Superior temporal gyrus (tissue), 1 donor: ENCODE data around the gene HTRA3.

Source experiments
- DNase-seq: peaks from one replicate; pipeline ENCODE4 v3.0.0-alpha.2; 2016; ENCODE audit errors: extremely low spot score

Gene HTRA3

GRCh38 chr4:8269535-8270417 is at the start of gene HTRA3:
HTRA3 (plus strand) TSS chr4:8269754; CDS start chr4:8269969, 215 bp downstream.
- DNase-seq, result no peak

DNA sequence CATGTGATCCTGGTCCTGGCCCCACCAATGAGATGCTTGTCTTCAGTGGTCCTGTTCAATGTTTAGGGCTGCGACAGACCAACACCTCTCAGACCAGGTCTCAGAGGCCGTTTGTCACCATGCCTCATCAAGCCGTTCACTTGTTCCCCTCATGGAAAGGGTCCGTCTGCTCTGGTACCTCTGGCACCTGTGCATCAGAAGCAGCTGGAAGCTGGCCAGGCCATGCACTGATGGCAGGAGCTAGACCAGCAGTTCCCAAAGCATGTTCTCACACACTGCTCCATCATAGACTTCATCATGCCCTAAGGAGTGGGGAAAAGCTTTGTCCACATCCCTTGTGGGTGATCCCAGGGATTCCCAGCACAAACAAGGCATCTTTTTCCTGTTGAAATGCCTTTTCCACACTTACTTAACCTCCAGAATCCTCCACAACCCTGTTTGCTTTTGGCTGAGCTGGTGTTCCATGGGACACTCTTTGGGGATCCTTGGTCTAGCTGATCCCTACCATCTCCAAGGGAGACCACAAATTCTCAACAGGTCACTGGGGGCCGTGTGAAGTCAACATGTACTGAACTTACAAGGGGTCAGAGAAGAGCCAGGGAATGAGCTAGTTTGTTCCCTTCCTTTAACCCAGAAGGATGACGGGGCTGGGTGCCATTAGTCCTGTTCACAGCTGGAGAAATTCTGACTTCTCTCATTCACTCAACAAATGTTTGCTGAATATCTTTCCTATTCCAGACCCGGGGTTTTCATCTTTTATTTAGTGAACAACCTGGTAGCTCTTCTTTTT is 48.7 kb upstream of the HTRA3 start:
- DNase-seq, result no peak

DNA sequence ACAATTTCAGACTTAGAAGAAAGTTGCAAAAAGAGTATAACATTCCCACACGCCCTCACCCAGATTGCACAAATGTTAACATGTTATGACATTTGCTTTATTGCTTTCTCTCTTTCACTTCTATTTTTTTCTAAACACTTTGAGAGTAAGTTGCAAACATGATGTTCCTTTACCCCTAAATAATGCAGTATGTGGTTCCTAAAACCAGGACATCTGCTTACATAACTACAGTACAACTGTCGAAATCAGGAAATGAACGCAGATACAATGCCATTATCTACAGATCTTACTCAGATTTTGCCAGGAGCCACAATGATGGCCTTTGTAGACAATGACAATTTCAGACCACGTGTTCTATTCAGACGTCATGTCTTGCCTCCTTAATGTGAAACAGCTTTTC is 48.1 kb upstream of the HTRA3 start:
- peak; percentile 80 for DNase-seq

- no peak for DNase-seq
These were observed 47.6 kb upstream of the HTRA3 start for GRCh38 chr4:8221985-8222384.

DNA sequence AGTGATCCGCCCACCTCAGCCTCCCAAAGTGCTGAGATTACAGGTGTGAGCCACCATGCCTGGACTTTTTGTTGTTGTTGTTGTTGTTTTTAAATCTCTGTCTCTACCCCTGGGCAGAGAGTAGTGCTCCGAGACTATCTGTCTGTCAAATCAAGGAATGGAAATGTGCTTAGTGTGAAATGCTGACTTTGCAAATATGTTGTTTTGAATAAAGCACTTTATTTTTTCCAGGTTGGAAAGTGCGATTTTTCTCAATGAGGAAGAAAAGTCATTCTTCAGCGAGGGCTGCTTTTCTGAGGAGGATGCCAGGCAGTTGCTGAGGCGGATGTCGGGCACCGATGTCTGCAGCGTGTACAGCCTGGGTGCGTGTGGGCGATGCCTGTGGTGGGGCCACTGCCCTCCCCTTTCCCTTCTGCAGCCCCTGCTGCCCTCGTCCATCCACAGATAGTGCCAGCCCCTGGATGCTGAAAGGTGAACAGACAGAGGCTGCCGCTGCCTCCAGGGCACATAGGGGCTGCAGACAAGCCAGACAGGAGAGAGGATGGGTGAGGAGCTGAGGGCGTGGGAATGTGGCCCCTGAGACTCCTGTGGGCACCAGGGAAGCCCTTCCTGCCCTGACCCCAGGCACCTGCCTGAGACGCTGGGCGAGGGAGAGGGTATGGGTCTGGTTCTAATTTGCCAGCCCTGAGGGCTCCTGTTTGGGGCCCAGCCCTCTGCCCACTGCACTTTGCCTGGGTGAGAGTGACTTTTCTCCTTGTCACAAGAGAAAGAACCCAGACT is 46.8 kb upstream of the HTRA3 start:
- DNase-seq, result no peak

- DNase-seq, result no peak
These were observed 45.1 kb upstream of the HTRA3 start for GRCh38 chr4:8224267-8224974.

DNA sequence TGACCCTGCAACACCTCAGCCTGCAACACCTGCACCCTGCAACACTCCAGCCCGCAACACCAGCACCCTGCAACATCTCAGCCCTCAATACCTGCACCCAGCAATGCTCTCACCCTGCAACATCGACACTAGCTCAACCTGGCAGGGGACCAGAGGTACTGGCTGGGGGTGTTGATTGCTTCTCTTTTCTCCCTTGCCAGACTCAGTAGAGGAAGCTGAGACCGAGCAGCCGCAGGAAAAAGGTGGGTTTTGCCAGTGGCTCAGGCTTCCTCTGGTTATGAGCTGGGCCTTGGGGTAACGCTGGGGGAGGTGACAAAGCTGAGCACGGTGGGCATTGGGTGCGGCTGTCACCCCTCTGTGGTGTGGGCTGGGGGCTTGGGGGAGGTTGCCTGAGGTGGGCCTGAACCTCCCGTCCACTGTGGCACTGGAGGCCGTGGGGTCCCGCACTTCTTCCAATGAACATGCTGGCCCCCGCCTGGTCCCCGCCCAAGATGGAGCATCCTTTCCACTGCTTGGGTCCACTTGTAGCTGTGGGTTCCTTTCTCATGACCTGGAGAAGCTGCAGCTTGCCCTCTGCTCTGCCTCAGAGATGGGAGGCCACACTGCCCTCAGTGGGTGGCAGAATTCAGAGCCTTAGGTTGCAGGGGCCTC is 44.5 kb upstream of the HTRA3 start:
- DNase-seq, result no peak

DNA sequence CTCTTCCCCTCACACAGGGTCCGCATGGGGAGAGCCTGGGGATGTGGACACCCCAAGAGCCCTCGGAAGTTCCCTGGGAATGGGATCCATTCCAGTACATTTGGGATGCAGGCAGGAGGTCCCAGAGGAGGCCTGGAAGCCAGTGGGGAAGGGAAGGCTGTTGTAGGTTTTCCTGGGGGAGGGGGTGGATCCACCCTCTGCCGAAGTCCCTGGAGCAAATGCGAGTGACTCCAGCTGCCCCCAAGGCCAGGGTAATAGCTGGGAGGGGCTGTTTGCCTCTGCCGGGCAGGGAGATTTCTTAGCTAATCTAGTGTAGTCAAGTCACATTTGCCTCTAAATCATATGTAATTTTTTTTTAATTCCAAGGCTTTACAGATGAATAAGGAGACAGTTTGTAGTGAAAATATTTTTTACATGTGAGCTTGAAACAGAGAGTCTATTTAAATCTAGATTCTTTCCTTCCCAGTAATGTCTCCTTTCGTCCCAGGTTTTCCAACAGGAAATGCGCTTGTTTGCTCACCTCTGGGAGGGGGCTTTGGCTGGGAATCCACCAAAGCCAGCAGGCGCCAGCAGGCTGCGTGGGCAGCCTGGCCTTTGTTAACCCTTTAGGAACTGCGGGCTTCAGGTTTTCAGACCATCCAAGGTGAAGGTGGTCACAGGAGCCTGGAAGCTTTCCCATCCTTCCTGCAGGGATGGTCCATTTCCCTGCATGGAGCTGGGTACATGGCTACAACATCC is 43.7 kb upstream of the HTRA3 start:
- DNase-seq, result no peak

- no peak for DNase-seq
These were observed 42.3 kb upstream of the HTRA3 start for GRCh38 chr4:8227201-8227770.

DNA sequence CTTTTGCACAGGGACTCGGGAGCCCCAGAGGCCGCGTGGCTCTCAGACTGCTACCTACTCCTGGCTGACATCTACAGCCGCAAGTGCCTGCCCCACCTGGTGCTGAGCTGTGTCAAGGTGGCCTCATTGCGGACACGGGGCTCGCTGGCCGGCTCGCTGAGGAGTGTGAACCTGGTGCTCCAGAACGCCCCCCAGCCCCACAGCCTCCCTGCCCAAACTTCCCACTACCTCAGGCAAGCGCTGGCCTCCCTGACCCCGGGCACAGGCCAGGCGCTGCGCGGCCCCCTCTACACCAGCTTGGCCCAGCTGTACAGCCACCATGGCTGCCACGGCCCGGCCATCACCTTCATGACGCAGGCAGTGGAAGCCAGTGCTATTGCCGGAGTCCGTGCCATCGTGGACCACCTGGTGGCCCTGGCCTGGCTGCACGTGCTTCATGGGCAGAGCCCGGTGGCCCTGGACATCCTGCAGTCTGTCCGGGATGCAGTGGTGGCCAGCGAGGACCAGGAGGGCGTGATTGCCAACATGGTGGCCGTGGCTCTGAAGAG is 41.7 kb upstream of the HTRA3 start:
- no peak for DNase-seq

- peak; percentile 35 for DNase-seq
These were observed 41.0 kb upstream of the HTRA3 start for GRCh38 chr4:8228319-8229250.

DNA sequence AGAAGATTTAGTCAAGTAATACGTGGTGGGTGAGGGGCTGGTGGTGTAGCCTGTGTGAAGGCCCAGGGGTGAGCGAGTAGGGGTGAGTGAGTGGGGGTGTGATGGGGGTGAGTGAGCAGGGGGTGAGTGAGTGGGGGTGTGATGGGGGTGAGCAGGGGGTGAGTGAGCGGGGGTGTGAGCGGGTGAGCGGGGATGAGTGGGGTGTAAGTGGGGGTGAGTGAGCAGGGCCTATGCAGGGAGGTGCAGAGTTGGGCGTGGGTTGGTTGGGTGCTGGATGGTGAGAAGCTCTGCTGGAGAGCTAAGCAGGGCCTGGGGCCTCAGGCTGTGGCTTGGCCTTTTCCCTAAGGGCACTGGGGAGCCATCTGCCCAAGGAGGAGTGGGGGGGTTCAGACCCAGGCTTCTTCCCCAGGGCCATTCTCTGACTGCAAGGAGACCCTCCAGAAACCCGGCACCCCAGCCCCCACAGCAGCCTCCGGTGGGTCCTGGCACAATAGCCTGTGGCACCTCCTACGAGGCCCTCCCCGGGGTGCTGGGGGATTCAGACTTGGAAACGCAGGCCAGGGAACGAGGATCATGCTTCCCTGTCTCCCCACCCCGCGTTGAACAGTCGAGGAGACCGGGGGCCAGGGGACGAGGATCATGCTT is 40.1 kb upstream of the HTRA3 start:
- DNase-seq, result no peak

- DNase-seq, result no peak
These were observed 39.5 kb upstream of the HTRA3 start for GRCh38 chr4:8230033-8230432.

DNA sequence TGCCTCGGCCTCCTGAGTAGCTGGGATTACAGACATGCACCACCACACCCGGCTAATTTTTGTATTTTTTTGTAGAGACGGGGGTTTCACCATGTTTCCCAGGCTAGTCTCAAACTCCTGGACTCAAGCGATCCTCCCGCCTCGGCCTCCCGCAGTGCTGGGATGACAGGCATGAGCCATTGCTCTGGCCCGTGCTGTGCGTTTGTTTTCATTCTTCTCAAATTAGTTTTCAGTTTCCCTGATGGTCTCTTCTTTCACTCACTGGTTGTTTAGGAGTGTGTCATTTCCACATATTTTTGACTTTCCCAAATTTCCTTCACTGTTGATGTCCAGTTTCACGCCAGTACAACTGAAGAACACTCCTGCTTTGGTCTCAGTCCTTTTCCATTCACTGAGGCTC is 38.7 kb upstream of the HTRA3 start:
- no peak for DNase-seq

DNA sequence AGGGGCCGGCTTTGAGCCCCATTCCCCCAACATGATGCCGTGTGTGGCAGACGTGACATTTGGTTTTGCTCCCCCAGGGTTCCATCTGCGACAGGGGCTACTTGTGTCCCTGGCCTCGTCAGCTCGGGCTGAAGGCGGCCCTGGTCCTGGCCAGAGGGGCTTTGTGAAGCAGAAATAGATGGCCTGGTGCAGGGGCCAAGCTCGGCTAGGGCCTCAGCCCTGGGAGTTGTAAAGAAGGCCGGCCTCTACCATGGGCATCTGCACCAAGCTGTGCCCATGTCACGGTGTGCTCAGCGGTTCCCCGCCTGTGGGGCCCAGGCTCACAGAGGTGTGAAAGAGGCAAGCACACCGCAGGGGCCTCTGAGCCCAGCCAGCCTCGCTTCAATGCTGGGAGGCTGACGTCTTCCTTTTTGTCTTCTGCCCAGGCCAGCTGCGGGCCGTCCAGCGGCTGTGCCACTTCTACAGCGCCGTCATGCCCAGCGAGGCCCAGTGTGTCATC is 38.0 kb upstream of the HTRA3 start:
- DNase-seq, result no peak

GRCh38 chr4:8232748-8233147 is 36.8 kb upstream of the HTRA3 start:
- DNase-seq, result no peak

GRCh38 chr4:8233672-8234484 is 35.7 kb upstream of the HTRA3 start:
- DNase-seq, result no peak
